Right kidney (tissue), 9 donors: ENCODE results near the gene BMP2.
A peak's percentile ranks its signal among the peaks of the same experiment; 100 is the strongest.

Source experiments
- DNase-seq: peaks from one replicate; pipeline ENCODE4 v3.0.0-alpha.2; 2016
- long read RNA-seq, 8 donors: transcript quantifications; one replicate each; lab custom pipeline, GENCODE V29; 2026

BMP2 gene
- long read RNA-seq, donor 1, transcript BMP2-201 (3 exons, 3,601 nt): major isoform, 8 of 21 reads
- long read RNA-seq, donor 1, partial matches to known transcripts: 13 of 21 reads
- long read RNA-seq, donor 1, other reads (novel, unspliced or antisense): 0 of 21 reads
- long read RNA-seq, donor 2, transcript BMP2-201 (3 exons, 3,601 nt): major isoform, 7 of 12 reads
- long read RNA-seq, donor 2, partial matches to known transcripts: 5 of 12 reads
- long read RNA-seq, donor 2, other reads (novel, unspliced or antisense): 0 of 12 reads
- long read RNA-seq, donor 3, partial matches to known transcripts: 9 of 13 reads
- long read RNA-seq, donor 3, other reads (novel, unspliced or antisense): 0 of 13 reads
- long read RNA-seq, donor 4, transcript BMP2-201 (3 exons, 3,601 nt): major isoform, 13 of 13 reads
- long read RNA-seq, donor 4, partial matches to known transcripts: 0 of 13 reads
- long read RNA-seq, donor 4, other reads (novel, unspliced or antisense): 0 of 13 reads
- long read RNA-seq, donor 5, partial matches to known transcripts: 0 of 4 reads
- long read RNA-seq, donor 5, other reads (novel, unspliced or antisense): 0 of 4 reads
- long read RNA-seq, donor 6, transcript BMP2-201 (3 exons, 3,601 nt): major isoform, 16 of 50 reads
- long read RNA-seq, donor 6, partial matches to known transcripts: 34 of 50 reads
- long read RNA-seq, donor 6, other reads (novel, unspliced or antisense): 0 of 50 reads
- long read RNA-seq, donor 7, transcript BMP2-201 (3 exons, 3,601 nt): major isoform, 19 of 36 reads
- long read RNA-seq, donor 7, partial matches to known transcripts: 17 of 36 reads
- long read RNA-seq, donor 7, other reads (novel, unspliced or antisense): 0 of 36 reads
- long read RNA-seq, donor 8, transcript BMP2-201 (3 exons, 3,601 nt): major isoform, 8 of 15 reads
- long read RNA-seq, donor 8, partial matches to known transcripts: 7 of 15 reads
- long read RNA-seq, donor 8, other reads (novel, unspliced or antisense): 0 of 15 reads

- DNase-seq: peak; percentile 96
Measured at GRCh38 chr20:6767536-6768227, at the start of gene BMP2. Gene BMP2 (plus strand): TSS chr20:6767686. CDS start chr20:6770127, 2,441 bp downstream.

DNA sequence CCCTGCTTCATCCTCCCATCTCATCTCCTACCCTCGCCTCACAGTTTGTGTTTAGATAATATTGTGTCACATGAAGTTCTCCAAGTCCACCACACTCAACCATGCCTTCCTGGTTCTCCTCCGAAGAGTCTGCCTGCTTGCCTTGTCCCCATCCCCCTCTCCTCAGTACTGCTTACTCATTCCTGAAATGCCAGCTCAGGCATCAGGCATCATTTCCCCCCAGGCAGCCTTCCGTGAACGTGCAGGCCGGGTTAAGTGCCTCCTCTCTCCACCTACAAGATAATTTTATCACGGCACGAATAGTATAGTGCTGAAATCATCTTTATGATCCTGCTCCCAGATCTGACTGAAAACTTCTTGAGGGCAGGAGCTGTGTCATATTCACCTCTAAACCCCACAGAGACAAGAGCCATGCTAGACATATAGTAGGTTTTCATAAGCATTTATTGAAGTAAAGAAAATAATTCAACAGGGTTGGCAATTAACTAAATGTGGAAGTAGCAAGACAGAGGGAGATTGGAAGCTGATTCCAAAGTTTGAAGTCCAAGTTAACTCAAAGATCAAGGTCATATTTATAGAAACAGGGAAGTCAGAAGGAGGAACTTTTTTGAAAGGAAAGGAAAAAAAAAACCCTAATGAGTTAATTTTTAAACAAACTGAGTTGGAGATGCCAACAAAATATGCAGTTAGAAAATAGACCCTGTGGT, 48.7 kb upstream of the BMP2 start:
- DNase-seq: no peak

GRCh38 chr20:6719369-6719721, 48.1 kb upstream of the BMP2 start:
- no peak for DNase-seq

DNA sequence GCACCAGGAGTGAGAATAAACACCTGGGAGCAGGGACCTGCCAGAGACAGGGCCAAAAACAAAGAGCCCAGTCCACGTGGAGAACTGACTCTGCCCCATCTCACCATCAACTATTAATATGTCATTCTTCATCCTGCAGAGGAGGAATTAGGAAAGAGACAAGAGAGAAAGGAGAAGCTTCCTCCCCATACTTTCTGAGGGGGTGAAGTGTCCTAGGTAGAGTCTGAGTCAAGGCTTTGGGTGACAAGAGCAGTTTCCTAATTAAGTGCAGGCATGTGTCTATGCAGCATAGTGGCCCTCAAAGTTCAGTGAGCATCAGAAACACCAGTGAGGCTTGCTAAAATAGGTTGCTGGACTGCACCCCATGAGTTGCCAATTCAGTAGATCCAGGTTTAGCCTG, 40.7 kb upstream of the BMP2 start:
- no peak for DNase-seq

DNA sequence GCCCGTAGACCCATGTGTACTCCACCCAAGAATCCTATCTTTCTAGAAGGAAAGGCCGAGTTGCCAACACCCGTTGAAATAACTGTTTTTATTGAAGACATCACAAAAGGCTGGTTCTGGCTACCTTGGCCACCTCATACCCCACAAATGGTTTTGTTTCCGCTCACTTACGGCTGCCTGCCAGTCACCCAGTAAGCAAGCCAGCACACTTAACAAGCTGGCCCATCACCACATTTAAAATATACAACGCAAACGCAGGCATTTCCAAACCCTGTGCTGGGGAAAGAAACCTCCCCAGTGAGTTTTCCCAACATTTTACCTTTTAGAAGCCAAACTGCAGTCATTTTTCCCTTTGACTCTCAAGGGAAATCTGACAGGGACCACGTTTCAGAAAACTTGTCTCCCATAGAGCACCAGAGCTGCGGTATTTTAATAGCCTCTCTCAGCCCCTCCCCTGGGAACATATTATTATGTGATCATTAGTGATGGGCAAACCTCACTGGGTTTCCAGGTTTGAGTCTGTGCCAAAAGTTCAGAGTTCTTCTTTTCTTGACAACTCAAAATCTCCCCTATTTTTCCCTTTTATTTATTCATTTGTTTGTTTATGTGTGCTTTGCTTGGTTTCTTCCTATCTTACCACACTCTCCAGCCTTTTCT, 36.7 kb upstream of the BMP2 start:
- DNase-seq: no peak

DNA sequence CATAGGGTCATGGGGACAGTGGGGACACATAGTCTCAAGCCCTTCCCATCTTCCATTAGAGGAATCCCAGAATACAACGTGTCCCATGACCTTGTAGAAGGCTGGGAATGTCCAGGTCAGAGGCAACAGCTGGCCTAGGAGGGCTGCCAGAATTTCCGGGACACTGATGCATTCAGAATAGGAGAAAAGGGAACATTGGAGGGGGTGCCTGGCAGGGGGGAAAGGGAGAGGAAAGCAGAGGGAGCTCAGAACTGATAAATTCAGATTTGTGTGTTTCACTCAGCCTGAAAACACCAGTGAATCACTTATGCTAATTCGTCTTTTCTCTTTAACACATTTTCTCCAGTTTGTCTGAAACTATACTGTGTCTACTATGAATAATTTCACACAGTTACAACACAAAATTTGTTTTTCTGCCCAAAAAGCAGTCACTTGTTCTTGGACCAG, 35.5 kb upstream of the BMP2 start:
- DNase-seq: no peak

GRCh38 chr20:6732851-6733250, 34.6 kb upstream of the BMP2 start:
- DNase-seq: no peak

GRCh38 chr20:6733965-6734364, 33.5 kb upstream of the BMP2 start:
- no peak for DNase-seq

GRCh38 chr20:6735942-6736845, 31.3 kb upstream of the BMP2 start:
- DNase-seq: peak; percentile 34

DNA sequence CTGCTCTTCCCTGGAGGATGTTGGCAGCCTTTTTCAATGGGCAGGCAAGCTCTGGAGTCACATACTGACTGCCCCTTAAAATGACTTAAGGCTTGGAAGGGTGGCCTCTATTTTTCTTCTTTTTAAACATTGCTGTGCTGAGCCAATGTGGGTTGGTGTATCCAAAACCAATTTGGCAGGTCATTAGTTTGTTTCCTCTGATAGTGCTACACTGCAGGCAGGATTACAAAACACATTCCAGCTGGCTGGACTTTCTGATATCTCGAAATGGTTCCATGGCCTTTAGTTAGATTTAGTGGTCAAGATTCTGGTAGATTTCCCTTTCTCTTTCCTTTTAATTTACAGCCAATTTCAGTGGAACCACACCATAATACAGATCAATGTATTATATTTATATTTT, 28.1 kb upstream of the BMP2 start:
- DNase-seq: no peak

DNA sequence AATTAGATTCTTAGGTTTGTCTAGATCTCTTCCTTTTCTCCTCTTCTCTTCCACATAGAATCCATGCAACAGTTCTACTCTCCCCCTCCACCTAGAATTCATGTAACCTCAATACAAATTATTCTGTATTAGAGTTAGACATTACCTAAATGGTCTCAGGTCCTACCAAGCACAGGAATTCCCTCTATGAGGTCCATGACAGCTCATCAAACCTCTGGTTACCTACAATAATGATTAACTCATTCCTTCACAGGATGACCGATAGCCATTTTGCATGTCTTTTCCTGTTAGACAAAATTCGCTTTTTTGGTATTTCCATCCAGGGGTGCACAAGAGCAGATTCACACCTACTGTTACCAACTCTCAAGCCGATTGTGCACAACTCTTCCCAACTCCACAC, 27.4 kb upstream of the BMP2 start:
- no peak for DNase-seq

GRCh38 chr20:6744180-6744579, 23.3 kb upstream of the BMP2 start:
- no peak for DNase-seq

DNA sequence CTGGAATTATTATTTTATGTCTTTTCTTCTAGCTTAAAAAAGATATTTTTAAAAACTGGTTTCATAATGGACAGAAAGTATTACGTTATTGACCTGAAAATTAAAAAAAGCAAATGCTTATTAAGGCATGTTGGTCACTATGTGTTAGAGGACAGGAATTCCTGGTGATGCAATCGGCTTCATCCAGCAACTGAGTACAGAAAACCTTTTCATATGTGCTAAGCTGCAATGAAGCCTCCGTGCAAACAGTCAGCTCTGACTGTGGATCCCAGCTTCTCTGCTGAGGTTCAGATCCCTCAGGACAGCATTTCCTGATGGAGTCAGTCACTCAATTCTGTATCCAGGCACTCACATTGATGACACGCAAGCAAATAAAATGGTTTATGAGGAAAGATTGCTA, 22.7 kb upstream of the BMP2 start:
- no peak for DNase-seq

DNA sequence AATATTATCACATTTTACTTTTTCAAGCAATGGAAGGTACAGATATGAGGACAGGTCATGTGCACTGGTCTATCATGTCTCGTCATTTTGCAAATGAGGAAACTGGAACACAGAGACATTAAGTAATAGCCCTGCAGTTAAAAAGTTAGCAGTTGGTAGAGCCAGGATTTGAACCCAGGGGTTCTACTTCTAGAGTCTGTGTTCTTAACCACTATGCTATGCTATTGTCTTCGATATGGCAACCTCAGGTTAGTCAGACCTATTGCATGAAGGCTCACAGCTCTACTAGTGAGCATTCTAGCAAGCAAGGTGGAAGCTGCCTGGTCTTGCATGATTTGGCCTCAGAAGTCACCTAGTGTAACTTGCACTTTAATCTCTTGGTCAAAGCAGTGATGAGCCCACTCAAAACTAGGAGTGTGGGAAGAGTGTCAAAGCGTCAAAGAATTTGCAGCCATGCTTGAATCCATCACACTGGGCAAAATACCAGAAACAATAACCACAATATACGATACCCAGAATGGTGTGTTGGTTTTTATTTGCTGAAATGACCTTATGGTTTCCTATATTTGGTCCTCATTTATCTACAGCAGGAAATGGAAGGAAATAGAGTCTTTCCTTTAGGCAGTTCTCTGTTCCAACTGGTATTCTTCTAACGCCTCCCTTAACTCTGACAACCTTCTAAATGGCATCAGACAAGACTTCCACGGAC, 20.4 kb upstream of the BMP2 start:
- DNase-seq: no peak

DNA sequence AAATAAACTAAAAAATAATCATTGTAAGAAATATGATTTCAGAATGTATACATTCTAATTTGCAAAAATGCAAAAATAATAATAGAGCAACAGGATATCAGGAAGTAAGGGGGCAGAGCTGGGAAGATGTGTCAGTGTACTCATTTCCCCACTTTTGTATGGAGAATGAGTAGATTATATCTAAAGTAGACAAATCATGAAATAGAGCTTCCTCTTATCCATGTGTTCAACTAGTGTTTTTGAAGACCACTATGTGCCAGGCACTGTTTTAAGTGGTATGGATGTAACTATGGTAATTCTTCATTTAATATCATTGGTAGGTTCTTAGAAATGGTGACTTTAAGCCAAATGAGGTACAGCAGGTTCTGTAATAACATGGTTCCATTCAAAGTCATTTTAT, 17.0 kb upstream of the BMP2 start:
- no peak for DNase-seq

GRCh38 chr20:6756693-6757595, 10.5 kb upstream of the BMP2 start:
- no peak for DNase-seq

GRCh38 chr20:6764619-6765018, 2.9 kb upstream of the BMP2 start:
- DNase-seq: no peak

DNA sequence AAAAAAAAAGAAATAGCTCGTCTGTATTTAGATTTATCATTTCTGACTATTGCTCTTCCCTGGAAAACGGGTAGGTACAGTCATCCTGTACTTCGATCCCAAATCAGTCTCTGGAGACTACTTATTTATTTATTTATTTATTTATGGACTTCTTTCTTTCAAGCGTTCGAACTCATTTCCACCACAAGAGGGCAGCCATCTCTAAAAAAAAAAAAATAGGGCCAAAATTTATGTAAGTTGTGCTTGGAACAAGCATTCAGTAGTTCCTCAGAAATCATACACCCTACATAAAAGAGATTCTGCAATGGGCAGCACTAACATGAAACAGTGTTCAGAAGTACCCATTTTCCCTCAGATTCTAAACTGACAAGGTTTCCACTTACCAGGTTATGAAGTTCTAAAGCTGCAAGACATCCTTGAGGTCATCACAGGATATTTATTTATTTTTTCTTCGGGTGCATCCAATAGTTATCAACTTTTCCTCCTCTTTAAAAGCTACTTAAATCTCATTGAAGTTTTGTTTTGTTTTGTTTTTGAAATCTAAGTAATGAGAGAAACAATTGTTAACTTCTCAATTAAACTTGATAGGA, 1.9 kb upstream of the BMP2 start:
- DNase-seq: peak; percentile 37
